ENCODE measurements around the gene ST3GAL4.

DNA sequence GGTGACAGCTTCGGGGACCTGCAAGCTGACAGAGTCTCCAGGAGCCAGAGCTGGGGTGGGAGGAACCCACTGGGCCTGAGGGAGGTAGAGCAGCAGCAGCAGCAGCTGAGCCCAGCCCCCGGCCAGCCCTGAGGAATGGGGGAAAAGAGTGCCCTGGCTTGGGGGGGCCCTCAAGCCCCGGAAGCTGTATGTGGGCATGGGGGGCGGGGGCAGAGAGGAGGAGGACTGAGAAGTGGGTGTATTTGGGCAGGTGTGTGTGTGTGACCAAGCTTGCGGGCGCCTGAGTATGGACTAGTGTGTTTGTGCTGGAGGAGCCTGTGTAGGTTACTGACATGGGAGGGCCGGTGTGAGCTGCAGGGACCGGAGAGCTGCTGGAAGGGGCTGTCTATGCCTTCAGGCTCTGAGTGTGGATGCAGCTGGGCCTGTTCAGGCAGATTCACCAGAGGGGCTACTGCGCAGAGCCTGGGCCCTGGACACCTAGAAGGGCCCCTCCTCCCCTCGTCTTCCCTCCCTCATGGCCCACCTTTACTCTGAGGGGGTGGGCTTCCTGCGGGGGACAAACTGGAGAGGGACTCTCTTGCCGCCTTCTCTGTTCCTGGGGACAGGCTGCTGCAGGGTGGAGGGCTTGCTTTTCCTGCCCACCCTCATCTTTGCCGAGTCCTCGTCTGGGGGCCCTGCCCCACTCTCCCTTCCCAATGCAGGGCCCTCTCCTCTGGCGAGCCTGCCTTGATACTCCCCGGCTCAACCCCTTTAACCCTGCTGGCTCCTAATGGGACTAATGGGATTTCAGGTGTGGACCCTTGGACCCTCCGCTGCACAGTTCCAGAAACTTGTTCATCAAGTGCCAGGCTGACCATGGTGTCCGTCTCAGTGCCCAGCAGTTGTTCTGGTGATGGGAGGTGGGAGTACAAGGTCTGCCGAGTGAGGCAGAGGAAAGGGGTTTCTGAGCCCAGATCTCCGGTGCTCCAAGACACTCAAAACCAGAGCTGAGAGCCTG lies 28.2 kb downstream of the ST3GAL4 start:
- TF ChIP-seq EP300 (IDR thresholded peaks at IDR 0.05) (no peak), POLR2A (IDR thresholded peaks at IDR 0.05) (no peak)

All from sigmoid colon (tissue), 4 donors.